HepG2 (cell line): ENCODE measurements around the gene TRAF4. TPM values are rescaled to one million over a fixed set of nuclear protein-coding genes. Genes with fewer than 3 reads are reported as not detected.

Experiments
- ARID3A ChIP-seq: IDR thresholded peaks from 2 replicates; pipeline ENCODE4 v1.6.1; 2012; ENCODE audit warnings: low read depth, low read length, improper control_type of control experiment
- ATF4 ChIP-seq, 2 experiments: fragments of 450-650 bp in 1 of 2; sonication (generic) in 1 of 2; formaldehyde crosslinking; IDR thresholded peaks; 2 replicates each; pipeline versions ENCODE4 v1.5.0 to v1.8.0; 2020 to 2022; ENCODE audit warnings: mild to moderate bottlenecking in 1 of 2, missing genetic modification reagents in 1 of 2
- ATF7 ChIP-seq, 2 experiments: fragments of 450-650 bp in 1 of 2; sonication (generic) in 1 of 2; formaldehyde crosslinking in 1 of 2; IDR thresholded peaks; 2 replicates each; pipeline versions ENCODE4 v1.4.0 to v1.6.1; 2016 to 2020; ENCODE audit warnings: antibody characterized with exemption in 1 of 2, mild to moderate bottlenecking in 1 of 2, missing genetic modification reagents in 1 of 2
- CEBPG ChIP-seq: IDR thresholded peaks from 2 replicates; pipeline ENCODE4 v1.6.1; 2016
- FOSL2 ChIP-seq: sonication (generic); formaldehyde crosslinking; IDR thresholded peaks from 2 replicates; pipeline ENCODE4 v1.4.0; 2020; ENCODE audit warnings: missing genetic modification reagents
- HNF4A ChIP-seq: sonication (generic); formaldehyde crosslinking; IDR thresholded peaks from 2 replicates; pipeline ENCODE4 v1.4.0; 2020; ENCODE audit warnings: missing genetic modification reagents
- HNF4G ChIP-seq, 2 experiments: sonication (generic) in 1 of 2; formaldehyde crosslinking in 1 of 2; IDR thresholded peaks; 2 replicates each; pipeline versions ENCODE4 v1.4.0 to v1.6.1; 2011 to 2020; ENCODE audit warnings: borderline replicate concordance in 2 of 2, low read depth in 2 of 2, mild to moderate bottlenecking in 2 of 2, low read length in 1 of 2, missing genetic modification reagents in 1 of 2, moderate library complexity in 1 of 2
- KIAA2018 ChIP-seq: sonication (generic); formaldehyde crosslinking; IDR thresholded peaks from 2 replicates; pipeline ENCODE4 v1.5.0; 2020; ENCODE audit warnings: mild to moderate bottlenecking, missing genetic modification reagents, borderline replicate concordance
- SOX13 ChIP-seq, 3 experiments: fragments of 450-650 bp in 1 of 3; sonication (generic) in 1 of 3; formaldehyde crosslinking in 1 of 3; IDR thresholded peaks in 2 of 3; conservative IDR thresholded peaks in 1 of 3; 2 replicates each; pipeline versions ENCODE4 v1.5.0 to v1.6.1; 2016 to 2020; ENCODE audit warnings: antibody characterized with exemption in 1 of 3, mild to moderate bottlenecking in 1 of 3, missing compliant biosample characterization in 1 of 3, missing genetic modification reagents in 1 of 3, moderate library complexity in 1 of 3
- THRA ChIP-seq: sonication (generic); formaldehyde crosslinking; IDR thresholded peaks from 2 replicates; pipeline ENCODE4 v1.4.0; 2020; ENCODE audit warnings: missing genetic modification reagents, borderline replicate concordance
- ZNF12 ChIP-seq: sonication (generic); formaldehyde crosslinking; IDR thresholded peaks from 2 replicates; pipeline ENCODE4 v1.5.0; 2020; ENCODE audit warnings: missing genetic modification reagents
- polyA plus RNA-seq, 8 experiments: library from polyadenylated mRNA; depleted of rRNA in 3 of 8; stranded (reverse) in 7 of 8; unstranded in 1 of 8; fragments of >200 nt; fragmentation: Illumina TruSeq in 4 of 8; extraction: Trizol in 4 of 8; gene quantifications; 2 replicates each; pipeline versions ENCODE4 v1.2.1 to v1.2.3, GENCODE V29; 2011 to 2016; ENCODE audit warnings: low read depth in 4 of 8, missing spikeins in 1 of 8, mixed read lengths in 1 of 8; ENCODE audit not compliant: insufficient read depth in 1 of 8
- total RNA-seq, 5 experiments: library from RNA; depleted of rRNA; stranded (reverse); fragments of >200 nt; fragmentation: Illumina TruSeq; extraction: Trizol; gene quantifications; 2 replicates each; pipeline ENCODE4 v1.2.3, GENCODE V29; 2016; ENCODE audit warnings: low read depth in 1 of 5
- TF ChIP-seq, protein P1 (sequence below): IDR thresholded peaks from 2 replicates; pipeline ENCODE4 v1.6.1; 2012; ENCODE audit warnings: low read length, improper control_type of control experiment

The TRAF4 gene
- total and polyA plus RNA-seq, 2 of the 13 experiments (the other 11 are each of a cell fraction or from before 2014, with no cell fraction given): 86.0 to 89.9 TPM

DNA sequence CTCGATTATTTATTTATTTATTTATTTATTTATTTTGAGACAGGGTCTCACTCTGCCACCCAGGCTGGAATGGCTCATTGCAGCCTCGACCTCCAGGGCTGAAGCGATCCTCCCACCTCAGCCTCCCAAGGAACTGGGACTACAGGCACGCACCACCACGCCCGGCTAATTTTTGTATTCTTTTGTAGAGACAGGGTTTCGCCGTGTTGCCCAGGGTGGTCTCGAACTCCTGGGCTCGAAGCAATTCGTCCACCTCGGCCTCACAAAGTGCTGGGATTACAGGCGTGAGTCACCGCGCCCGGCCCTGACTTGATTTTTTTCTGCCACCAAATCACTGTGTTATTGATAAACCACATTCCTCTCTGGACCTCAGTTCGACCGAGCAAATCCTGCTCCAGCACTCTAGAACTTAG is 24.8 kb upstream of the TRAF4 start (continued):
- TF ChIP-seq SOX13 (IDR thresholded peaks at IDR 0.05) (no peak), SOX13 (CRISPR knock-in tag; conservative IDR thresholded peaks at IDR 0.05 in 1 of 2, IDR thresholded peaks at IDR 0.05 in 1 of 2) (no peak), HNF4G (IDR thresholded peaks at IDR 0.05; ENCODE audit: borderline replicate concordance, low read depth, low read length) (no peak), HNF4G (CRISPR knock-in tag; IDR thresholded peaks at IDR 0.05; ENCODE audit: borderline replicate concordance, low read depth) (no peak), KIAA2018 (CRISPR knock-in tag) (no peak), FOSL2 (peak; percentile 85), CEBPG (CRISPR knock-in tag) (no peak), ATF4 (CRISPR knock-in tag; IDR thresholded peaks at IDR 0.05) (peak in 1 of 2 experiments; percentile 32; a peak in 1 of 4 replicates), HNF4A (no peak), ZNF12 (CRISPR knock-in tag) (no peak), THRA (CRISPR knock-in tag) (no peak), ATF7 (IDR thresholded peaks at IDR 0.05) (no peak), ATF7 (CRISPR knock-in tag; IDR thresholded peaks at IDR 0.05) (0 out of 2 replicates have a peak, but pooled peaks have one; percentile 19), ARID3A (peak; percentile 46; the same call in 1 of the 2 replicates)
- TF ChIP-seq, protein P1, sequence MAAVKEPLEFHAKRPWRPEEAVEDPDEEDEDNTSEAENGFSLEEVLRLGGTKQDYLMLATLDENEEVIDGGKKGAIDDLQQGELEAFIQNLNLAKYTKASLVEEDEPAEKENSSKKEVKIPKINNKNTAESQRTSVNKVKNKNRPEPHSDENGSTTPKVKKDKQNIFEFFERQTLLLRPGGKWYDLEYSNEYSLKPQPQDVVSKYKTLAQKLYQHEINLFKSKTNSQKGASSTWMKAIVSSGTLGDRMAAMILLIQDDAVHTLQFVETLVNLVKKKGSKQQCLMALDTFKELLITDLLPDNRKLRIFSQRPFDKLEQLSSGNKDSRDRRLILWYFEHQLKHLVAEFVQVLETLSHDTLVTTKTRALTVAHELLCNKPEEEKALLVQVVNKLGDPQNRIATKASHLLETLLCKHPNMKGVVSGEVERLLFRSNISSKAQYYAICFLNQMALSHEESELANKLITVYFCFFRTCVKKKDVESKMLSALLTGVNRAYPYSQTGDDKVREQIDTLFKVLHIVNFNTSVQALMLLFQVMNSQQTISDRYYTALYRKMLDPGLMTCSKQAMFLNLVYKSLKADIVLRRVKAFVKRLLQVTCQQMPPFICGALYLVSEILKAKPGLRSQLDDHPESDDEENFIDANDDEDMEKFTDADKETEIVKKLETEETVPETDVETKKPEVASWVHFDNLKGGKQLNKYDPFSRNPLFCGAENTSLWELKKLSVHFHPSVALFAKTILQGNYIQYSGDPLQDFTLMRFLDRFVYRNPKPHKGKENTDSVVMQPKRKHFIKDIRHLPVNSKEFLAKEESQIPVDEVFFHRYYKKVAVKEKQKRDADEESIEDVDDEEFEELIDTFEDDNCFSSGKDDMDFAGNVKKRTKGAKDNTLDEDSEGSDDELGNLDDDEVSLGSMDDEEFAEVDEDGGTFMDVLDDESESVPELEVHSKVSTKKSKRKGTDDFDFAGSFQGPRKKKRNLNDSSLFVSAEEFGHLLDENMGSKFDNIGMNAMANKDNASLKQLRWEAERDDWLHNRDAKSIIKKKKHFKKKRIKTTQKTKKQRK: no peak
